GM15510 (cell line): Measurements from ENCODE around the gene TMEM198.

Source experiments
- POLR2A ChIP-seq: IDR thresholded peaks from 3 replicates; pipeline ENCODE4 v1.6.1; 2011; ENCODE audit warnings: borderline replicate concordance; ENCODE audit not compliant: insufficient read length; ENCODE audit errors: extremely low read depth

The TMEM198 gene

GRCh38 chr2:219516888-219517287 is 26.9 kb upstream of the TMEM198 start:
- TF ChIP-seq POLR2A = no peak

GRCh38 chr2:219517954-219518778 is 25.7 kb upstream of the TMEM198 start:
- no peak for TF ChIP-seq POLR2A

GRCh38 chr2:219519526-219519916 is 24.3 kb upstream of the TMEM198 start:
- TF ChIP-seq POLR2A = no peak

GRCh38 chr2:219520079-219520478 is 23.7 kb upstream of the TMEM198 start:
- TF ChIP-seq POLR2A = no peak

- no peak for TF ChIP-seq POLR2A
Observed at GRCh38 chr2:219521066-219521880, 22.6 kb upstream of the TMEM198 start.

- TF ChIP-seq POLR2A = no peak
Observed at GRCh38 chr2:219522111-219523030, 21.5 kb upstream of the TMEM198 start.

GRCh38 chr2:219523031-219523671 is 20.7 kb upstream of the TMEM198 start:
- no peak for TF ChIP-seq POLR2A

GRCh38 chr2:219524817-219525216 is 19.0 kb upstream of the TMEM198 start:
- TF ChIP-seq POLR2A = no peak

- no peak for TF ChIP-seq POLR2A
Observed at GRCh38 chr2:219525533-219526232, 18.1 kb upstream of the TMEM198 start.

- no peak for TF ChIP-seq POLR2A
Observed at GRCh38 chr2:219526320-219527075, 17.3 kb upstream of the TMEM198 start.

GRCh38 chr2:219527076-219527394 is 16.8 kb upstream of the TMEM198 start:
- no peak for TF ChIP-seq POLR2A

GRCh38 chr2:219527472-219527871 is 16.4 kb upstream of the TMEM198 start:
- TF ChIP-seq POLR2A = no peak
